Activated CD4-positive, alpha-beta memory T cell treated with anti-CD3 and anti-CD28 coated beads for 36 hours (primary cell): ENCODE data around the gene ZNF716. TPM values are rescaled to one million over a fixed set of nuclear protein-coding genes. Genes with fewer than 3 reads are reported as not detected.
"Not testable (repeated sequence)": the region's sequence is repeated elsewhere in the genome, so short reads cannot be mapped to it uniquely, and the experiment has no call there.

Experiments used
- CTCF ChIA-PET: fragments of 350-600 bp; sonication (Branson Sonifier 250); formaldehyde crosslinking; loops from one replicate; lab custom pipeline; 2021; ENCODE audit warnings: antibody characterized with exemption, inconsistent platforms; lab: Charles Lee
- POLR2A ChIA-PET: fragments of 350-600 bp; sonication (Branson Sonifier 250); formaldehyde crosslinking; loops from one replicate; lab custom pipeline; 2021; ENCODE audit warnings: antibody characterized with exemption; lab: Charles Lee
- DNase-seq: peaks from one replicate; pipeline ENCODE4 v3.0.0-alpha.2; 2020
- H3K27ac Mint-ChIP-seq: one replicate; pipeline ENCODE4 v1.8.0; 2021; ENCODE audit warnings: mixed read lengths
- H3K27me3 Mint-ChIP-seq: one replicate; pipeline ENCODE4 v1.8.0; 2021; ENCODE audit warnings: mixed read lengths
- H3K36me3 Mint-ChIP-seq: one replicate; pipeline ENCODE4 v1.8.0; 2021; ENCODE audit warnings: mixed read lengths
- H3K4me1 Mint-ChIP-seq: one replicate; pipeline ENCODE4 v1.8.0; 2021; ENCODE audit warnings: low read depth, mixed read lengths
- H3K4me3 Mint-ChIP-seq: one replicate; pipeline ENCODE4 v1.8.0; 2021; ENCODE audit warnings: mild to moderate bottlenecking, mixed read lengths
- H3K9me3 Mint-ChIP-seq: one replicate; pipeline ENCODE4 v1.8.0; 2021; ENCODE audit warnings: mixed read lengths
- intact Hi-C: fragments of 100-400 bp; cut with micrococcal nuclease; formaldehyde crosslinking; loops from one replicate; pipeline ENCODE4 v1.15.1; 2023
- total RNA-seq, 2 experiments: library from RNA; stranded (reverse); gene quantifications; one replicate each; pipeline ENCODE4 v1.2.3, GENCODE V29; 2021

Gene ZNF716
- total RNA-seq: not detected

GRCh38 chr7:57449904-57450303, at the start of gene ZNF716:
ZNF716 (plus strand) TSS chr7:57450177; CDS start chr7:57450289, 112 bp downstream.
- Mint-ChIP-seq H3K27me3 (no peaks in the 10 kb centered on the region), H3K4me3 (no peak within 1 kb of the TSS), H3K36me3 (no peaks in the 10 kb centered on the region), H3K9me3 (peaks cover 34% of the 10 kb centered on the region), H3K4me1 (no peaks in the 10 kb centered on the region), H3K27ac (no peak within 1 kb of the TSS)
- ChIA-PET CTCF (no interaction called here), POLR2A (no interaction called here)
- DNase-seq: no peak
- intact Hi-C loops: no loop called here

GRCh38 chr7:57400531-57401155, 49.3 kb upstream of the ZNF716 start:
- CTCF ChIA-PET: no interaction called here
- Mint-ChIP-seq H3K36me3 (no peaks in the 10 kb centered on the region), H3K27me3 (no peaks in the 10 kb centered on the region), H3K4me1 (no peaks in the 10 kb centered on the region), H3K4me3 (no peak overlapping the region), H3K9me3 (peaks cover 33% of the 10 kb centered on the region), H3K27ac (no peak overlapping the region)
- POLR2A ChIA-PET: no interaction called here
- intact Hi-C loops: no loop called here
- no peak for DNase-seq

- peaks cover 36% of the 10 kb centered on the region for H3K9me3 Mint-ChIP-seq
- intact Hi-C loops, CTCF ChIA-PET, POLR2A ChIA-PET, H3K36me3 Mint-ChIP-seq, DNase-seq, H3K27ac Mint-ChIP-seq, H3K4me3 Mint-ChIP-seq, H3K4me1 Mint-ChIP-seq, H3K27me3 Mint-ChIP-seq: not testable (repeated sequence)
These were observed 46.9 kb upstream of the ZNF716 start for GRCh38 chr7:57403051-57403450.

- no peaks in the 10 kb centered on the region for H3K4me1 Mint-ChIP-seq
- no peak overlapping the region for H3K27ac Mint-ChIP-seq
- H3K4me3 Mint-ChIP-seq: no peak overlapping the region
- intact Hi-C loops: no loop called here
- H3K27me3 Mint-ChIP-seq: no peaks in the 10 kb centered on the region
- H3K9me3 Mint-ChIP-seq: peaks cover 36% of the 10 kb centered on the region
- no peaks in the 10 kb centered on the region for H3K36me3 Mint-ChIP-seq
- POLR2A ChIA-PET: no interaction called here
- no peak for DNase-seq
- CTCF ChIA-PET: no interaction called here
These were observed 46.2 kb upstream of the ZNF716 start for GRCh38 chr7:57403601-57404342.

- Mint-ChIP-seq H3K4me1 (no peaks in the 10 kb centered on the region), H3K27ac (no peak overlapping the region), H3K27me3 (no peaks in the 10 kb centered on the region), H3K4me3 (no peak overlapping the region), H3K36me3 (no peaks in the 10 kb centered on the region), H3K9me3 (peaks cover 40% of the 10 kb centered on the region)
- POLR2A ChIA-PET: no interaction called here
- CTCF ChIA-PET: no interaction called here
- DNase-seq: no peak
- intact Hi-C loops: no loop called here
These were observed 45.5 kb upstream of the ZNF716 start for GRCh38 chr7:57404343-57404966.

DNA sequence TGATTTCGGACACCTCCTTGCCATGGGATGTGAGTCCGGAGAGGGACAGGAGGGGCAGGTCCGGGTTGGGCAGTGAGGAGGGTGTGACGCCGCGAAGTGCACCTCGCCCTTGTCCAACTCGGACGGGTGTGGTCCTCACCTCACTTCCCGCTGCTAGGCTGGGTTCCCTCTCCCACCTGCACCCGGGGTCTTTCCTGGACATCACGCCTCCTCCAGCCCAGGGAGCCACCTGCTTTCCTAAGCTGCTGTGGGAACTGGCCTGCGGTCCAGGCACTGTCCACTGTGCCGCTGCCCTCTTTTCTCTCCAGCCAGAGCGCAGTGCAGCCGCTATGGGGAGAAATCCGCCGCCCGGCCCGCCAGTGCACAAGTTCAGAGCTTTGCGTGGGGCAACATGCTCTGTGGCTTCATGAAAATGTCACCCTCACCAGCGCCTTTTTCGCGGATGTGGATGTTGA, 45.0 kb upstream of the ZNF716 start:
- H3K4me1 Mint-ChIP-seq: no peaks in the 10 kb centered on the region
- H3K4me3 Mint-ChIP-seq: no peak overlapping the region
- no peaks in the 10 kb centered on the region for H3K27me3 Mint-ChIP-seq
- ChIA-PET CTCF (no interaction called here), POLR2A (no interaction called here)
- no peak overlapping the region for H3K27ac Mint-ChIP-seq
- peaks cover 40% of the 10 kb centered on the region for H3K9me3 Mint-ChIP-seq
- no peaks in the 10 kb centered on the region for H3K36me3 Mint-ChIP-seq
- DNase-seq: no peak
- intact Hi-C loops: no loop called here

DNA sequence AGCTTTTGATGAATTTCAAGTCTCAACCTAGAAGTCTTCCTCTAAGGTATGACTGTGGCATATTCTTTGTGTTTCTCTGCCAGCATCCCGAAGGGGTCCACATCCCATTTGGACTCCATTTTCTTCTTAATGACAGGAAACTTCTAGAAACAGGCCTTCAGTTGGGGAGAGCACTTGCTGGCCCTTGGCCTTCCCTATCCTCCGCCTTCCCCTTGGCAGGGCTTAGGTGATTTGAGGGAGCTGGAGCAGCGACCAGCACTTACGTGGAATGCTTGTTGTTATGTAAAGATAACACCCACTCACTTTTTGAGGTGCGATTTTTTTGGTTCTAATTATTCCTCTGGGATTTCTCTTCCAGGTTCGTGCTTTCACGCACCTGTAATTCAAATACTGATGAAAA, 42.9 kb upstream of the ZNF716 start:
- ChIA-PET POLR2A (no interaction called here), CTCF (no interaction called here)
- intact Hi-C loops: no loop called here
- Mint-ChIP-seq H3K27ac (no peak overlapping the region), H3K4me3 (no peak overlapping the region), H3K36me3 (no peaks in the 10 kb centered on the region), H3K27me3 (no peaks in the 10 kb centered on the region), H3K4me1 (no peaks in the 10 kb centered on the region), H3K9me3 (peaks cover 37% of the 10 kb centered on the region)
- no peak for DNase-seq

DNA sequence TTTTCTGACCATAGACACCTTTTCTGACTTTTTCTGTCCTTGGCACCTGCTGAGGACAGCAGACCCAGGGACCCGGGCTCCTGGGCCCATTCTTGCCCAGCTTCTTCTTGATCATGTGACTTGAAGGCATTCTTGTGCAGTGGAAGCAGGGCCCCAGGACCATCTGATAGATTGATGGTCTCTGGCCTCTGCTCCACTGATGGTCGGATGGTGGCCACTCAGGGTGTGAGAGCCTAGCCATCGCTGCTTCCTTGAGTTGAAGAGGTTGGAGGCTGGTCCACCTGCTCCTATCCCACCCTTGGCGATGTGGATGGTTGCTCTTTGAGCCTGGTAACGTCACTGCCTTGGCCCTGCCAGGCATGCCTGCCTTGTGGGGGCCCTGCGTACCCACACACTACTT, 37.8 kb upstream of the ZNF716 start:
- DNase-seq: no peak
- CTCF ChIA-PET: no interaction called here
- Mint-ChIP-seq H3K4me1 (no peaks in the 10 kb centered on the region), H3K36me3 (no peaks in the 10 kb centered on the region), H3K9me3 (peaks cover 6% of the 10 kb centered on the region), H3K27ac (no peak overlapping the region), H3K4me3 (no peak overlapping the region), H3K27me3 (no peaks in the 10 kb centered on the region)
- POLR2A ChIA-PET: no interaction called here
- intact Hi-C loops: no loop called here

DNA sequence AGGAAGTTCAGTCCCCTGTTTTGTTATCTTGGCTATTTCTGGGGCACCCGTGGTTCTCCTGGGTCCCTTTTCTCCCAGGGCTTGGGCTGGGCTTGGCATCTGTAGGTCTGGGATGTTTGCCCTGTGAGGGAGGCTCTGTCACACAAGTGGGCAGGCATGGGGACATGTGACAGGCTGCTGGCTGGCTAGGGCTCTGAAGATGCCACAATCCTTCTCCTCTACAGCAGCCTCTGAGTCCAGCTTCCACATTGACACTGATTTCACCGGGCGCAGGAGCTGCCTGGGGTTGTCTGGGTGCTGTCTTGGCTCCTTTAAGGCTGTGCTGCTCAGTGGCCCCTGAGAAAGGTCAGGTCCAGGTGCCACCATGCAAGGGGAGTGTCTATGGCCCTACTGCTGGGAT, 37.4 kb upstream of the ZNF716 start:
- POLR2A ChIA-PET: no interaction called here
- Mint-ChIP-seq H3K4me1 (no peaks in the 10 kb centered on the region), H3K36me3 (no peaks in the 10 kb centered on the region), H3K4me3 (no peak overlapping the region), H3K27ac (no peak overlapping the region), H3K9me3 (peaks cover 6% of the 10 kb centered on the region), H3K27me3 (no peaks in the 10 kb centered on the region)
- CTCF ChIA-PET: no interaction called here
- DNase-seq: no peak
- intact Hi-C loops: no loop called here

DNA sequence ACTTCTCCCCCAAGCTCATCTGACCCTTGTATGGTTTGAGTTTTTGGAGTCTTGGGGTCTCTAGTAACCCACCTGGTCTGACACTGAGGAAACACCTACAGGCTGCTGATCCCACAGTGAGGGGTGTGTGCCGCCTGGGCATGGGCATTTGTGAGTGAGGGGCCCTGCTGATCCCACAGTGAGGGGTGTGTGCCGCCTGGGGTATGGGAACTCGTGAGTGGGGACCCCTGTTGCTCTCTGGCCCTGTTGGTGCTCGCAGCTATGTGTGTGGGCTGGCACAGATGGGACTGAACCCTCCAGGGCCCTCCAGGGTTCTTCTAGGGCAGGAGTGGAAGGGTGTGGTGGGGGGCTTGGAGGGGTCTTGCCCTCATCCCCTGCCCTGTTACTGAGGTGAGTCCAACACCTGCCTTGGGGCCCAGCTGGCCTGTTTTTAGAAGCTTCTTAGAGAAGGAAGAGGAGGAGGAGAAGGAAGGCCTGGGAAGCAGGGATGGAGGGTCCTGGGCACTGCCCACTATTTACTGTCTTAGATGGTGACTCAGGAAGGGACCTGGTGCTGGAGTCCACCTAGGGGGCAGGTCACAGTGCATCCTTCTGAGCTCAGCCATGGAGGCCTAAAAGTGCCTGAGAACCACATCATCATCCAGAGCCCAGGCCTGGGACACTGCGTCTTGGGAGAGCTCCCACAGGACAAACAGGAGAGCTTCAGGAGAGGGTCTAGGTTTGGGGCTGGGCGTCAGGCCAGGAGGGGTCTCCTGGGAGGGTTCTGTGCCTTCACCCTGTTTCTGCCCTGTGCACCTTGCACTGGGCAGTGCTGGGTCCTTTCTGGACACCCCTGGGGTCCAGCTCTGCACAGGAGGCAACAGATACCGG, 36.2 kb upstream of the ZNF716 start:
- Mint-ChIP-seq H3K27me3 (no peaks in the 10 kb centered on the region), H3K9me3 (peaks cover 6% of the 10 kb centered on the region), H3K4me1 (no peaks in the 10 kb centered on the region), H3K36me3 (no peaks in the 10 kb centered on the region), H3K27ac (no peak overlapping the region), H3K4me3 (no peak overlapping the region)
- intact Hi-C loops: no loop called here
- ChIA-PET CTCF (no interaction called here), POLR2A (no interaction called here)
- no peak for DNase-seq

DNA sequence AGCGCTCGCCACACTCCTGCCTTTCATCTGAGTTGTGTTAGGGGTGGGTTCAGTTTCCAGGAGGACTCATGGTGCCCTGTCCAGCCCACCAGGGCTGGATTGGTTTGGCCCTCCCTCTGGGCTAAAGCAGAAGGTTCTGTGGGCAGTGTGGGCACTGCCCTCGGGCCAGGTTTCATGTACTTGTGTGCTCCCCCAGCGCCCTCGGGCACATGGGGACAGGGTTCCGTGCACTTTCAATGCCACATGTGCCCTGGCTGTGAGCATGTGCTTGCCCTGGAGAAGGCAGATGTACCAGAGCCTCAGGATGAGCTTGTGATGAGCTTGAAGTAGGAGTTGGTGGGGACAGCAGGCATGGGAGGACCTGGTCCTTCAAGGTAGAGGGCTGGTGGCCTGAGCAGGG, 35.6 kb upstream of the ZNF716 start:
- H3K27me3 Mint-ChIP-seq: no peaks in the 10 kb centered on the region
- H3K36me3 Mint-ChIP-seq: no peaks in the 10 kb centered on the region
- no peak for DNase-seq
- H3K27ac Mint-ChIP-seq: no peak overlapping the region
- H3K4me1 Mint-ChIP-seq: no peaks in the 10 kb centered on the region
- ChIA-PET POLR2A (no interaction called here), CTCF (no interaction called here)
- peaks cover 3% of the 10 kb centered on the region for H3K9me3 Mint-ChIP-seq
- no peak overlapping the region for H3K4me3 Mint-ChIP-seq
- intact Hi-C loops: no loop called here

DNA sequence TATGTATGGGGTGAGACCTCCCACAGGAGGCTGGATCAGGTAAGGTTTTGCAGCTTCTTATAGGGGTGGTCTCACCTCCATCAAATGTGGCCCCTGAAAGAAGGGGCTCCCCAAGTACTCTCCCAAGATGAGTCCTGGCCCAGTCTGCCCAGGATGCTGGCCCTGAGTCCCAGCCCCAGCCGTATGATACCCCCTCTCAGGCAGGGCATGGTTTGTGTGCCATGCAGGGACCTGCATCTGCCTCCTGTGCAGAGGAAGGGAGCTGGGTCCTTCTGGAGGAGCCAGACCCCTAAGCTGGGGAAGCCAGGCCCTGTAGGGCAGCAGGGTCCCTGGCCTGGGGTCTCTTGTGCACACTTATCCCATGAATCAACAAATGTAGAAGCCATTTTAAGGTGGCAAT, 35.1 kb upstream of the ZNF716 start:
- H3K27ac Mint-ChIP-seq: no peak overlapping the region
- peaks cover 3% of the 10 kb centered on the region for H3K9me3 Mint-ChIP-seq
- CTCF ChIA-PET: no interaction called here
- intact Hi-C loops: no loop called here
- no peaks in the 10 kb centered on the region for H3K36me3 Mint-ChIP-seq
- no peaks in the 10 kb centered on the region for H3K27me3 Mint-ChIP-seq
- POLR2A ChIA-PET: no interaction called here
- no peak overlapping the region for H3K4me3 Mint-ChIP-seq
- no peaks in the 10 kb centered on the region for H3K4me1 Mint-ChIP-seq
- no peak for DNase-seq
